HFFc6 (cell line): ENCODE measurements around the gene KRT6A. TPM values are rescaled to one million over a fixed set of nuclear protein-coding genes. Genes with fewer than 3 reads are reported as not detected.
A peak's percentile ranks its signal among the peaks of the same experiment; 100 is the strongest.

Experiments
- DNase-seq: peaks from one replicate; pipeline ENCODE4 v3.0.0-alpha.2; 2018
- H3K27ac Mint-ChIP-seq: 2 replicates; pipeline ENCODE4 v1.8.0; 2020; ENCODE audit warnings: mild to moderate bottlenecking, mixed read lengths
- H3K27me3 Mint-ChIP-seq: 2 replicates; pipeline ENCODE4 v1.8.0; 2021; ENCODE audit warnings: mild to moderate bottlenecking, moderate library complexity, mixed read lengths; ENCODE audit not compliant: insufficient read depth
- H3K36me3 Mint-ChIP-seq: 2 replicates; pipeline ENCODE4 v1.8.0; 2021; ENCODE audit warnings: low read depth, mixed read lengths
- H3K4me1 Mint-ChIP-seq: 2 replicates; pipeline ENCODE4 v1.8.0; 2020; ENCODE audit warnings: low read depth, mixed read lengths
- H3K4me3 Mint-ChIP-seq: 2 replicates; pipeline ENCODE4 v1.8.0; 2020; ENCODE audit warnings: mild to moderate bottlenecking, moderate library complexity, mixed read lengths
- H3K9me3 Mint-ChIP-seq: 2 replicates; pipeline ENCODE4 v1.8.0; 2020; ENCODE audit warnings: mild to moderate bottlenecking, mixed read lengths
- total RNA-seq, 6 experiments: library from RNA; stranded (reverse); fragmentation: NEBNext Ultra II Directional; extraction: Animal tissue kit (Norgen Biotek cat#: 25700); gene quantifications; 2 replicates in 1 of 6; 3 replicates in 5 of 6; pipeline ENCODE4 v1.2.3, GENCODE V29; 2021
- TF ChIP-seq, protein P1 (sequence below): fragments of 200-600 bp; sonication (generic); IDR thresholded peaks from 2 replicates; pipeline ENCODE4 v1.5.0; 2021; ENCODE audit warnings: antibody characterized with exemption, mild to moderate bottlenecking

Gene KRT6A
- total RNA-seq, 6 experiments from 2014 or later: not detected

DNA sequence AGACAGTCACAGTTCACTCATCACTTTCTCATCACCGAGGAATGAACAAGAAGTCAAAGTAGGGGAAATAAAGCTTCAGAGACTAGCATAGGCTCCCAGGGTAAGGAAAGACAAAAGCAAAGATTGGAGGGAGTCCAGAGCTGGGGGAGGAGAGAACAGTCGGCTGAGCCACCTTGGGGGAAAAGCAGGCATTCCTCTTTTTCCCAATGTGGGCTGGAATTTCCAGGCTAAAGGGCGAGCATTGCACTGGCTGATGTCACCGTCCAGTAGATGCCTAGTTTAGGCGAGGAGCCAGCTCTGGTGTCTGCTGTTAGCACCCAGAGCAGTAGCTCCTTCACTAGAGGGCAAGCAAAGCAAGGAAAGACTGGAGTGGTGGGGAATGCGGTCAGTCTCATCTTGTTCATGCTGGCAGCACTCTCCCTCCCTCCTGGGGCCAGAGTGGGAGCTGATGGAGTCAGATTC lies 50.4 kb downstream of the KRT6A start:
- TF ChIP-seq, protein P1, sequence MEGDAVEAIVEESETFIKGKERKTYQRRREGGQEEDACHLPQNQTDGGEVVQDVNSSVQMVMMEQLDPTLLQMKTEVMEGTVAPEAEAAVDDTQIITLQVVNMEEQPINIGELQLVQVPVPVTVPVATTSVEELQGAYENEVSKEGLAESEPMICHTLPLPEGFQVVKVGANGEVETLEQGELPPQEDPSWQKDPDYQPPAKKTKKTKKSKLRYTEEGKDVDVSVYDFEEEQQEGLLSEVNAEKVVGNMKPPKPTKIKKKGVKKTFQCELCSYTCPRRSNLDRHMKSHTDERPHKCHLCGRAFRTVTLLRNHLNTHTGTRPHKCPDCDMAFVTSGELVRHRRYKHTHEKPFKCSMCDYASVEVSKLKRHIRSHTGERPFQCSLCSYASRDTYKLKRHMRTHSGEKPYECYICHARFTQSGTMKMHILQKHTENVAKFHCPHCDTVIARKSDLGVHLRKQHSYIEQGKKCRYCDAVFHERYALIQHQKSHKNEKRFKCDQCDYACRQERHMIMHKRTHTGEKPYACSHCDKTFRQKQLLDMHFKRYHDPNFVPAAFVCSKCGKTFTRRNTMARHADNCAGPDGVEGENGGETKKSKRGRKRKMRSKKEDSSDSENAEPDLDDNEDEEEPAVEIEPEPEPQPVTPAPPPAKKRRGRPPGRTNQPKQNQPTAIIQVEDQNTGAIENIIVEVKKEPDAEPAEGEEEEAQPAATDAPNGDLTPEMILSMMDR: peak; percentile 8; the same call in 1 of the 2 replicates
- Mint-ChIP-seq H3K27ac (no peak overlapping the region; the same call in 1 of the 2 replicates), H3K36me3 (no peaks in the 10 kb centered on the region), H3K9me3 (no peaks in the 10 kb centered on the region), H3K4me3 (no peak overlapping the region), H3K4me1 (peaks cover 40% of the 10 kb centered on the region), H3K27me3 (peaks cover 24% of the 10 kb centered on the region)
- peak; percentile 69 for DNase-seq

DNA sequence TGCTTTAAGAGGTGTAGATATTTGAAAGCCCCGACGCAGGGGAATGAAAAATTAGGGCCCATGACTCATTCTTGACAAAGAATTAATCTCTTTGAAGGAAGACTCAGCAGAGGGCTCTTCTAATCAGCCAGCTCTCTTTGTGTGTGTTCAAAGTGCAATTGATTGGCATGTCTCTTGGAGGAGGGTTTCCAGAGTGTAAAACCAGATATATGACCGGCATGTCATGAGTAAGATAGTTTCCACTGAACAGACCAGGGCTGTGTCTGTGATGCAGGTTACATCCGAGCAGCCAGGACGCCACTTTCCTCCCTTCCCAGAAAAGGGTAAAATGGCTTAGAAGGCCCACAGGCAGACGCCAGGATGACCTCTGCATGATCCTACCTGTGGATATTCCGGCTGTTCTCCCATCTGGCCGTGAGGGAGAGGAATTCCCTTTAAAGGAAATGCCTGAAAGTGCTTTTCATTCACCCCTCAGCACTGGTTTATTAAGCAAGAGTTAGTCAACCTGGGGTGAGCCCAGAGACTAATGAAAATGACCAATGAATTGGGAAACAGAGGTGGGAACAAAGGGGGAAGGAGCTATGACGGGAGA lies 51.6 kb downstream of the KRT6A start:
- Mint-ChIP-seq H3K36me3 (no peaks in the 10 kb centered on the region), H3K4me3 (peak overlapping the region; percentile 22; the same call in 1 of the 2 replicates), H3K27ac (peak overlapping the region; percentile 77), H3K27me3 (peaks cover 24% of the 10 kb centered on the region), H3K9me3 (no peaks in the 10 kb centered on the region), H3K4me1 (peaks cover 50% of the 10 kb centered on the region)
- TF ChIP-seq, protein P1: no peak
- DNase-seq: no peak

DNA sequence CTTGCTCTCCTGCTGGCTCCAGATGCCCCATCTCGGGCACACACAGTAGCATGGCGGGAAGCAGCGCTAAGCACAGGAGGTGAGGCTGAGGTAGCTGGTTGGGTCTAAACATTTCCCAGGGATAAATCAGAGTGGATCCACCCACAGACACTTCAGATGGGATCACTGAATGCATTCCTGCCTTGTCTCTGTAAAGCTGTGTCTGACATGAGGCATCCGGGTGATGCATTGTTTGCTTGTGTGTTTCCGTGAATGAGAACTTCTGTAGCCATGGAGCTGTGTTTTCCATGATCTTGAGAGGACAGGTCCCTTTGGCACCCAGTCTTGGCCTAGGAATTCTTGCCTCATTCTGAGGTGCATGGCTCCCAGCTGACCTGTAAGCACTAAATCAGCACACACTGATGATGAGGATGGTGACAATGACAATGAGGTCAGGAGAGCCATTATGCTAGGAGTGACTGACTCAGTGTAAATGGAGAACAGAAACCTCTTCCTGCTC lies 52.2 kb downstream of the KRT6A start:
- DNase-seq: peak; percentile 69
- H3K4me1 Mint-ChIP-seq: peaks cover 53% of the 10 kb centered on the region
- no peaks in the 10 kb centered on the region for H3K9me3 Mint-ChIP-seq
- TF ChIP-seq, protein P1: no peak
- peak overlapping the region; percentile 22; the same call in 1 of the 2 replicates for H3K4me3 Mint-ChIP-seq
- H3K27me3 Mint-ChIP-seq: peaks cover 21% of the 10 kb centered on the region
- H3K27ac Mint-ChIP-seq: peak overlapping the region; percentile 77
- H3K36me3 Mint-ChIP-seq: no peaks in the 10 kb centered on the region

DNA sequence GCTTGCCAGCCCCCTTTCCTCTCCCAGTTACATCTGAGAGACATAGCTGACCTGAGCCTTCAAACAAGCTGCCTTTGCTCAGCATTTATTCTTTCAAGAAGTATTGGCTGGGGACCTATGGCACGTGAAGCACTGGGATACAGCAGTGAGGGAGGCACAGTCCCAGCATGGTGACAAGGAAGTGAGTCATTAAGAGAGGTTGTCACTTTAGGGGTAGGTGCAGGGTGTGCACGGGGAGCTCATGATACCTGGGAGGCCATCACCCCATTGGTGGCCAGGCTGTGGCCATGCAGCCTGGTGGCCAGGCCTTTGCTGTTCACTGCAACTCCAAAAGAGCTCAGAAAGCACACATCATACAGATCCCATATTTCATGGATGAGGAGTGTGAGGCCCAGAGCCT lies 53.2 kb downstream of the KRT6A start:
- no peaks in the 10 kb centered on the region for H3K9me3 Mint-ChIP-seq
- H3K27me3 Mint-ChIP-seq: peaks cover 21% of the 10 kb centered on the region
- no peak for DNase-seq
- TF ChIP-seq, protein P1: no peak
- no peak overlapping the region for H3K4me3 Mint-ChIP-seq
- no peaks in the 10 kb centered on the region for H3K36me3 Mint-ChIP-seq
- H3K4me1 Mint-ChIP-seq: peaks cover 63% of the 10 kb centered on the region
- no peak overlapping the region; the same call in 1 of the 2 replicates for H3K27ac Mint-ChIP-seq

DNA sequence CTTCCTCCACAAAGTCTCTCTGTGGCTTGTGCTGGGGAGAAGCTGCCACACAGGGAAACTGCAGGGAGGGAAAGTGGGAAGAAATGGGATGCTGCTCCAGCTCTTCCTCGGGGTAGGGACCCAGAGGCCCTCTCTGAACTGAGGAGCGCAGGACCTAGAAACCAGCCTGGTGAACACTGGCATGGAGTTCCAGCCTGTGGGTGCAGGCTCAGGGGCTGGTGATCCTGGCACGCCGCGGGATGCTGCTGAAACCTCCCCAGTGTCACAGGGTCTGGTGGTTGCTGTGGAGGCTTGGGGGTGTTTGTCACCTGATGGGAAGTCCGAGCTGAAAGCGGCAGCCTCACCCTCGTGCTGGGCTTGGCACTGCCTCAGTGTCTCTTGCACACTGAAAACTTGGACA lies 53.6 kb downstream of the KRT6A start:
- no peak overlapping the region for H3K27ac Mint-ChIP-seq
- H3K4me1 Mint-ChIP-seq: peaks cover 65% of the 10 kb centered on the region
- no peaks in the 10 kb centered on the region for H3K9me3 Mint-ChIP-seq
- no peak overlapping the region for H3K4me3 Mint-ChIP-seq
- TF ChIP-seq, protein P1: no peak
- H3K36me3 Mint-ChIP-seq: no peaks in the 10 kb centered on the region
- peaks cover 20% of the 10 kb centered on the region for H3K27me3 Mint-ChIP-seq
- no peak for DNase-seq
